SK-N-SH (cell line): ENCODE data around the gene KIF15. TPM values are rescaled to one million over a fixed set of nuclear protein-coding genes. Genes with fewer than 3 reads are reported as not detected.
"Not testable (repeated sequence)": the region's sequence is repeated elsewhere in the genome, so short reads cannot be mapped to it uniquely, and the experiment has no call there.

ENCODE experiments used
- CTCF ChIA-PET: fragments of 300-600, 350-600 bp; formaldehyde crosslinking; extraction: SDS; loops from one replicate; lab custom pipeline; 2021; lab: Yijun Ruan, JAX
- POLR2A ChIA-PET: fragments of 350-600 bp; sonication (Branson Sonifier 250); formaldehyde crosslinking; extraction: SDS; loops from one replicate; lab custom pipeline; 2020; ENCODE audit warnings: antibody characterized with exemption, inconsistent platforms; lab: Yijun Ruan, JAX
- DNase-seq: peaks from one replicate; pipeline ENCODE4 v3.0.0; 2012
- H2AFZ ChIP-seq: fragments of 200-600 bp; sonication (generic); 2 replicates; pipeline ENCODE4 v1.8.1; 2016; ENCODE audit warnings: antibody characterized with exemption, mild to moderate bottlenecking, low read depth
- H3F3A ChIP-seq: fragments of 200-600 bp; sonication (generic); replicated peaks from 2 replicates; pipeline ENCODE3; 2016; ENCODE audit warnings: antibody characterized with exemption, mild to moderate bottlenecking; ENCODE audit not compliant: insufficient read depth
- H3K27ac ChIP-seq, 2 experiments: fragments of 200-500 bp in 1 of 2; fragments of 200-600 bp in 1 of 2; sonication (Bioruptor generic) in 1 of 2; sonication (generic), shearing (Covaris generic) in 1 of 2; 2 replicates each; pipeline versions ENCODE4 v1.5.1 to v1.6.1; 2014 to 2016; ENCODE audit warnings: low read depth in 2 of 2, inconsistent platforms in 1 of 2, low read length in 1 of 2, mild to moderate bottlenecking in 1 of 2, mixed read lengths in 1 of 2
- H3K27me3 ChIP-seq: fragments of 200-600 bp; sonication (generic), shearing (Covaris generic); 2 replicates; pipeline ENCODE4 v1.6.1; 2016; ENCODE audit warnings: mixed run types; ENCODE audit not compliant: insufficient read depth
- H3K36me3 ChIP-seq, 2 experiments: fragments of 200-500 bp in 1 of 2; fragments of 200-600 bp in 1 of 2; sonication (Bioruptor generic) in 1 of 2; sonication (generic) in 1 of 2; replicated peaks in 1 of 2; 2 replicates each; pipeline versions ENCODE3 to v1.5.1; 2014 to 2016; ENCODE audit warnings: low read length in 1 of 2, mild to moderate bottlenecking in 1 of 2; ENCODE audit not compliant: insufficient read depth in 2 of 2, control insufficient read depth in 1 of 2
- H3K4me1 ChIP-seq, 2 experiments: fragments of 200-500 bp in 1 of 2; fragments of 200-600 bp in 1 of 2; sonication (Bioruptor generic) in 1 of 2; sonication (generic), shearing (Covaris generic) in 1 of 2; 2 replicates each; pipeline versions ENCODE4 v1.5.1 to v1.6.1; 2014 to 2016; ENCODE audit warnings: low read depth in 1 of 2, low read length in 1 of 2, mixed run types in 1 of 2; ENCODE audit not compliant: insufficient read depth in 2 of 2, control insufficient read depth in 1 of 2
- H3K4me2 ChIP-seq: fragments of 200-600 bp; sonication (generic), shearing (Covaris generic); 2 replicates; pipeline ENCODE4 v1.6.1; 2017; ENCODE audit warnings: mixed run types
- H3K4me3 ChIP-seq, 2 experiments: fragments of 200-500 bp in 1 of 2; fragments of 200-600 bp in 1 of 2; sonication (Bioruptor generic) in 1 of 2; sonication (generic), shearing (Covaris generic) in 1 of 2; 2 replicates each; pipeline versions ENCODE4 v1.5.1 to v1.8.1; 2014 to 2016; ENCODE audit warnings: low read depth in 2 of 2, inconsistent platforms in 1 of 2, low read length in 1 of 2, mild to moderate bottlenecking in 1 of 2, mixed read lengths in 1 of 2, moderate library complexity in 1 of 2
- H3K79me2 ChIP-seq: fragments of 200-600 bp; sonication (generic); 2 replicates; pipeline ENCODE4 v1.8.1; 2017; ENCODE audit warnings: mild to moderate bottlenecking; ENCODE audit not compliant: insufficient read depth
- H3K9ac ChIP-seq: fragments of 200-600 bp; sonication (generic); 2 replicates; pipeline ENCODE4 v1.6.1; 2017; ENCODE audit warnings: mixed run types
- H3K9me2 ChIP-seq: fragments of 200-600 bp; sonication (generic); 2 replicates; pipeline ENCODE4 v1.6.1; 2017; ENCODE audit warnings: mixed run types
- H3K9me3 ChIP-seq: fragments of 200-600 bp; sonication (generic); 2 replicates; pipeline ENCODE4 v1.6.1; 2017; ENCODE audit warnings: mixed run types, mild to moderate bottlenecking, moderate library complexity
- H4K20me1 ChIP-seq: fragments of 200-600 bp; sonication (generic); 2 replicates; pipeline ENCODE4 v1.6.1; 2017; ENCODE audit warnings: mild to moderate bottlenecking, mixed run types; ENCODE audit not compliant: insufficient read depth
- EZH2phosphoT487 ChIP-seq: fragments of 200-600 bp; sonication (generic); IDR thresholded peaks from 2 replicates; pipeline ENCODE4 v1.6.1; 2017; ENCODE audit warnings: low read depth, mixed run types, mild to moderate bottlenecking, antibody characterized with exemption, moderate library complexity, borderline replicate concordance
- FOSL2 ChIP-seq: IDR thresholded peaks from 2 replicates; pipeline ENCODE4 v1.4.0; 2012; ENCODE audit warnings: low read depth, mild to moderate bottlenecking, moderate library complexity, borderline replicate concordance
- MEF2A ChIP-seq: IDR thresholded peaks from 2 replicates; pipeline ENCODE4 v1.4.0; 2012; ENCODE audit warnings: low read depth, borderline replicate concordance
- REST ChIP-seq: IDR thresholded peaks from 2 replicates; pipeline ENCODE4 v1.6.1; 2012; ENCODE audit warnings: mild to moderate bottlenecking, low read depth, low read length, moderate library complexity
- ZBTB33 ChIP-seq: IDR thresholded peaks from 2 replicates; pipeline ENCODE4 v1.4.0; 2012; ENCODE audit warnings: low read depth, borderline replicate concordance
- WGBS: methylation state at CpG from one replicate; pipeline ENCODE4 v1.1.6; 2017; ENCODE audit warnings: low lambda C conversion rate; 5-methylcytosine and 5-hydroxymethylcytosine counted together
- polyA plus RNA-seq, 3 experiments: library from polyadenylated mRNA; depleted of rRNA; stranded (reverse); fragments of >200 nt; gene quantifications; 2 replicates each; pipeline ENCODE4 v1.2.3, GENCODE V29; 2012
- TF ChIP-seq, protein P1 (sequence below): IDR thresholded peaks from 2 replicates; pipeline ENCODE4; 2012
- TF ChIP-seq, protein P2 (sequence below): fragments of 150-350 bp; IDR thresholded peaks from 2 replicates; pipeline ENCODE4 v1.6.1; 2016; ENCODE audit warnings: mild to moderate bottlenecking, low read depth, low read length

Gene KIF15
- polyA plus RNA-seq, 1 of the 3 experiments (the other 2 are of a cell fraction) = 2.3 TPM

DNA sequence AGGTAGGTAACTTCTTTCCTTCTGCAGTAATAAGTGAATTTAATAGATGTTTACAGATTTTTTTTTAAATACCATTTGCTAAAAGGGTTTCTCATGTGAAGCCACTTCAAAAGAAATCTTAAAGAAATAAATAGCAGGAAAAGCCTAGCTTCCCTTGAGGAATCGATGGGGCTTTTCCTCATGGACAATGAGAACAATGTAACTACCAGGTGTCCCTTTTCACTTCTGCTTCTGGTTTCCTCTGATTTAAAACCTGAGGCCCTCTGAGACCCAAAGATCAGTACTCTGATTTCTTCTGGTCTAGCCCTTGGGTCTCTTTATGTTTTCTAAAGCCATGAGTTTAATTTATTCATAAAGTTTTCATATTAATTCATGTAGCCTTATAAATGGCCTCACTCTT is 87.0 kb downstream of the KIF15 start:
- Histone ChIP-seq H3F3A (no peaks in the 10 kb centered on the region), H3K9me3 (no peaks in the 10 kb centered on the region), H2AFZ (no peak overlapping the region), H3K9ac (no peak overlapping the region), H4K20me1 (no peaks in the 10 kb centered on the region), H3K4me1 (peaks cover 0 to 25% of the 10 kb centered on the region in 2 experiments; a peak in 2 of 4 replicates), H3K9me2 (no peaks in the 10 kb centered on the region), H3K4me3 (no peak overlapping the region), H3K4me2 (no peak overlapping the region), H3K79me2 (no peaks in the 10 kb centered on the region), H3K27me3 (no peaks in the 10 kb centered on the region), H3K27ac (no peak overlapping the region), H3K36me3 (peaks cover 20 to 39% of the 10 kb centered on the region in 2 experiments)
- ChIA-PET POLR2A (no interaction called here), CTCF (no interaction called here)
- TF ChIP-seq REST (no peak), FOSL2 (no peak), ZBTB33 (no peak)
- DNase-seq = no peak
- 96% methylated on average over 1 of the region's 1 CpG for WGBS

- H3K27ac ChIP-seq, H3F3A ChIP-seq, H4K20me1 ChIP-seq, POLR2A ChIA-PET, H3K4me1 ChIP-seq, H3K9ac ChIP-seq, H3K79me2 ChIP-seq, H3K4me2 ChIP-seq, DNase-seq, H3K9me2 ChIP-seq, H3K27me3 ChIP-seq, H3K4me3 ChIP-seq, CTCF ChIA-PET, H3K9me3 ChIP-seq, H2AFZ ChIP-seq: not testable (repeated sequence)
- peaks cover 14 to 31% of the 10 kb centered on the region in 2 experiments for H3K36me3 ChIP-seq
- WGBS = 96% methylated on average over 6 of the region's 6 CpGs
These were observed 95.1 kb downstream of the KIF15 start for GRCh38 chr3:44856663-44857062.

- Histone ChIP-seq H4K20me1 (no peaks in the 10 kb centered on the region), H3F3A (peaks cover 4% of the 10 kb centered on the region), H3K4me2 (no peak overlapping the region), H3K27ac (no peak overlapping the region), H3K9ac (no peak overlapping the region), H2AFZ (no peak overlapping the region), H3K79me2 (no peaks in the 10 kb centered on the region), H3K4me3 (no peak overlapping the region), H3K27me3 (no peaks in the 10 kb centered on the region), H3K36me3 (no peaks in the 10 kb centered on the region), H3K9me2 (no peaks in the 10 kb centered on the region), H3K4me1 (peaks cover 5 to 7% of the 10 kb centered on the region in 2 experiments; a peak in 2 of 4 replicates), H3K9me3 (no peaks in the 10 kb centered on the region)
- ChIA-PET POLR2A (interaction anchor here (1.8 kb wide), 1 partner anchor 14 kb away, joined by 5 read pairs; no protein-coding TSS in a partner anchor), CTCF (interaction anchor here (0.6 to 1.2 kb wide), 2 partner anchors 327 to 536 kb away, joined by 3 read pairs; no protein-coding TSS in a partner anchor)
- 97% methylated on average over 4 of the region's 4 CpGs for WGBS
- DNase-seq = no peak
- TF ChIP-seq, protein P1, sequence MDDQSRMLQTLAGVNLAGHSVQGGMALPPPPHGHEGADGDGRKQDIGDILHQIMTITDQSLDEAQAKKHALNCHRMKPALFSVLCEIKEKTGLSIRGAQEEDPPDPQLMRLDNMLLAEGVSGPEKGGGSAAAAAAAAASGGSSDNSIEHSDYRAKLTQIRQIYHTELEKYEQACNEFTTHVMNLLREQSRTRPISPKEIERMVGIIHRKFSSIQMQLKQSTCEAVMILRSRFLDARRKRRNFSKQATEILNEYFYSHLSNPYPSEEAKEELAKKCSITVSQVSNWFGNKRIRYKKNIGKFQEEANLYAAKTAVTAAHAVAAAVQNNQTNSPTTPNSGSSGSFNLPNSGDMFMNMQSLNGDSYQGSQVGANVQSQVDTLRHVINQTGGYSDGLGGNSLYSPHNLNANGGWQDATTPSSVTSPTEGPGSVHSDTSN = no peak
- no peak for TF ChIP-seq MEF2A
- TF ChIP-seq REST = no peak
- TF ChIP-seq, protein P2, sequence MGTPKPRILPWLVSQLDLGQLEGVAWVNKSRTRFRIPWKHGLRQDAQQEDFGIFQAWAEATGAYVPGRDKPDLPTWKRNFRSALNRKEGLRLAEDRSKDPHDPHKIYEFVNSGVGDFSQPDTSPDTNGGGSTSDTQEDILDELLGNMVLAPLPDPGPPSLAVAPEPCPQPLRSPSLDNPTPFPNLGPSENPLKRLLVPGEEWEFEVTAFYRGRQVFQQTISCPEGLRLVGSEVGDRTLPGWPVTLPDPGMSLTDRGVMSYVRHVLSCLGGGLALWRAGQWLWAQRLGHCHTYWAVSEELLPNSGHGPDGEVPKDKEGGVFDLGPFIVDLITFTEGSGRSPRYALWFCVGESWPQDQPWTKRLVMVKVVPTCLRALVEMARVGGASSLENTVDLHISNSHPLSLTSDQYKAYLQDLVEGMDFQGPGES = no peak
- no peak for TF ChIP-seq EZH2phosphoT487
These were observed 98.5 kb downstream of the KIF15 start for GRCh38 chr3:44860117-44860516.
